Activated naive CD8-positive, alpha-beta T cell (primary cell): ENCODE data around the gene MYO9B.

ENCODE experiments used
- H3K27ac Mint-ChIP-seq: one replicate; pipeline ENCODE4 v1.8.0; 2021; ENCODE audit warnings: mixed read lengths
- H3K27me3 Mint-ChIP-seq: one replicate; pipeline ENCODE4 v1.8.0; 2021; ENCODE audit warnings: mixed read lengths
- H3K36me3 Mint-ChIP-seq: one replicate; pipeline ENCODE4 v1.8.0; 2021; ENCODE audit warnings: mixed read lengths
- H3K4me1 Mint-ChIP-seq: one replicate; pipeline ENCODE4 v1.8.0; 2021; ENCODE audit warnings: low read depth, mixed read lengths
- H3K4me3 Mint-ChIP-seq: one replicate; pipeline ENCODE4 v1.8.0; 2021; ENCODE audit warnings: mild to moderate bottlenecking, mixed read lengths
- H3K9me3 Mint-ChIP-seq: one replicate; pipeline ENCODE4 v1.8.0; 2021; ENCODE audit warnings: low read depth, mixed read lengths

MYO9B gene, protein sequence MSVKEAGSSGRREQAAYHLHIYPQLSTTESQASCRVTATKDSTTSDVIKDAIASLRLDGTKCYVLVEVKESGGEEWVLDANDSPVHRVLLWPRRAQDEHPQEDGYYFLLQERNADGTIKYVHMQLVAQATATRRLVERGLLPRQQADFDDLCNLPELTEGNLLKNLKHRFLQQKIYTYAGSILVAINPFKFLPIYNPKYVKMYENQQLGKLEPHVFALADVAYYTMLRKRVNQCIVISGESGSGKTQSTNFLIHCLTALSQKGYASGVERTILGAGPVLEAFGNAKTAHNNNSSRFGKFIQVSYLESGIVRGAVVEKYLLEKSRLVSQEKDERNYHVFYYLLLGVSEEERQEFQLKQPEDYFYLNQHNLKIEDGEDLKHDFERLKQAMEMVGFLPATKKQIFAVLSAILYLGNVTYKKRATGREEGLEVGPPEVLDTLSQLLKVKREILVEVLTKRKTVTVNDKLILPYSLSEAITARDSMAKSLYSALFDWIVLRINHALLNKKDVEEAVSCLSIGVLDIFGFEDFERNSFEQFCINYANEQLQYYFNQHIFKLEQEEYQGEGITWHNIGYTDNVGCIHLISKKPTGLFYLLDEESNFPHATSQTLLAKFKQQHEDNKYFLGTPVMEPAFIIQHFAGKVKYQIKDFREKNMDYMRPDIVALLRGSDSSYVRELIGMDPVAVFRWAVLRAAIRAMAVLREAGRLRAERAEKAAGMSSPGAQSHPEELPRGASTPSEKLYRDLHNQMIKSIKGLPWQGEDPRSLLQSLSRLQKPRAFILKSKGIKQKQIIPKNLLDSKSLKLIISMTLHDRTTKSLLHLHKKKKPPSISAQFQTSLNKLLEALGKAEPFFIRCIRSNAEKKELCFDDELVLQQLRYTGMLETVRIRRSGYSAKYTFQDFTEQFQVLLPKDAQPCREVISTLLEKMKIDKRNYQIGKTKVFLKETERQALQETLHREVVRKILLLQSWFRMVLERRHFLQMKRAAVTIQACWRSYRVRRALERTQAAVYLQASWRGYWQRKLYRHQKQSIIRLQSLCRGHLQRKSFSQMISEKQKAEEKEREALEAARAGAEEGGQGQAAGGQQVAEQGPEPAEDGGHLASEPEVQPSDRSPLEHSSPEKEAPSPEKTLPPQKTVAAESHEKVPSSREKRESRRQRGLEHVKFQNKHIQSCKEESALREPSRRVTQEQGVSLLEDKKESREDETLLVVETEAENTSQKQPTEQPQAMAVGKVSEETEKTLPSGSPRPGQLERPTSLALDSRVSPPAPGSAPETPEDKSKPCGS (N-terminal part only)

DNA sequence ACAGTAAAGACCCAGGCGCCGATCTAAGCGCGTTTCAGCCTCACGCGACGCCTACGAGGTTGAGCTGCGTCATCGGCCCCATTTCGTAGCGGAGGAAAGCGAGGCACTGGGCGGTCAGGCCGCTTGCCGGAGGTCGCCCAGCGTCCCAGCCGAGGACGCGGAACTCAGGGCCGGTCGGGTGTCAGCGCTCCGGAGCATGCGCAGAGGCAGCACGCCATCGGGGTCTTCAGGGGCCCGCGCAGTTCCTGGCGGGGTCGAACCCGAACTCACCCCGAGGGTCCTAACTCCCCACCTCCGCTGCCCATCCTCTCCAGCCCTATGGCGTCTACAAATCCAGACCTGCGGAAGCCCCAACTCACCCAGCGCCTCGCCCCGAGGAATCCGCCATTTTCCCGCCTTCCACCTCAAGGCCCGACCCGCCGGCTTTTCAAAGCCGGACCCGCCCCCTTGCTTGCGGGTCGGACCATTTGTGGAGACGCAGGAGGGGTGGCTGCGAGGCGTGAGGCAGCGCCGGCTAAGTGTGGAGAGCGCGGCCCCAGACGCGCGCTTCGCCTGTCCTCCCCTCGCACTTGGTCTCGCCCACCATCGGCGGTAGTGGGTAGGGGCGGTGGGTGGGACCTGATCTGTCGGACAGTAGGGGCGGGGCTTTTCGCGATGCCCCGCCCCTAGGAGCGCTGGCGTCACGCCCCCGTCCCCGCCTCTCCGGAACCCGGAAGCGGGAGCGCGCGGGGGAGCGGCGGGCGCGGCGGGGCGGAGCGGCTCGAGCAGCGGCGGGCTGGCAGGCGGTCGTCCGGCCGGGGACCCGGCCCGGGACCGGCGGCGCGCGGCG lies at the start of gene MYO9B, which contains the start of gene HAUS8:
Gene MYO9B, plus strand, starts transcription at position 743 of the 829 bp plus-strand sequence. CDS start 25,941 bp downstream, outside the sequence.
Gene HAUS8, minus strand, starts transcription at position 418 of the 829 bp plus-strand sequence. Its CDS starts 30 bp downstream, at position 388.
- Mint-ChIP-seq H3K27ac (peak within 1 kb of the TSS; percentile 98), H3K4me3 (peak within 1 kb of the TSS; percentile 100), H3K27me3 (no peaks in the 10 kb centered on the region), H3K36me3 (no peaks in the 10 kb centered on the region), H3K4me1 (peaks cover 53% of the 10 kb centered on the region), H3K9me3 (no peaks in the 10 kb centered on the region)

DNA sequence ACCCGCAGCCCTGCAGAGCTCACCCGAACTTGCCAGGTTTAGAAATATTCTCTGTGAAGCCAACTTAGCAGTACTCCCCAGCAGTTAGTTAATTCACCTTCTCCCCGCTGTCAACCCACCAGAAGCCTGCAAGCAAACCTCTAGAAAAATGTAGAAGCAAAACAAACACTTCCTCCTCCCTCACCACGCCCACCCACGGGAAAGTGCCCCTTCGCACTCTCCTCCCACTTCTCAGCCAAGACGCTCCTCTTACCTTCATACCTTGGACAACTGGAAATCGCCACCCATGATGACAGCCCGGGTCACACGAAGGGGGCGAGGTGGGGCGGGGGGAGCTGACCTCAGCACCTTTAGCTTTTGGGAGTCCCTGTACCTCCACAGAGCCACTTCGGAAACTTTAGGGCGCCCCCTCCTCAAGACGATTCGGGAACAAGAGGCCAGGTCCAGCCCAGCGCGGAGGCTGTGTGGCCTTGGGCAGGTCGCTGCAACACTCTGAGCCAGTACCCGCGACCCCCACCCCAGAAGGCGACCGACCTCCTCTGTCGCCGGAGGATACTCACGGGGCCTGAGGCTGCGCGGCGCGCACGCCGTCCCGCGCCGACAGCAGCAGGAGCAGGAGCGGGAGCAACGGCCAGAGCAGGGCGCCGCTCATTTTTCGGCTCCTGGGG lies 49.5 kb upstream of the MYO9B start:
- Mint-ChIP-seq H3K9me3 (peaks cover 4% of the 10 kb centered on the region), H3K36me3 (peaks cover 8% of the 10 kb centered on the region), H3K4me3 (peak overlapping the region; percentile 82), H3K4me1 (peaks cover 12% of the 10 kb centered on the region), H3K27ac (no peak overlapping the region), H3K27me3 (peaks cover 2% of the 10 kb centered on the region)

DNA sequence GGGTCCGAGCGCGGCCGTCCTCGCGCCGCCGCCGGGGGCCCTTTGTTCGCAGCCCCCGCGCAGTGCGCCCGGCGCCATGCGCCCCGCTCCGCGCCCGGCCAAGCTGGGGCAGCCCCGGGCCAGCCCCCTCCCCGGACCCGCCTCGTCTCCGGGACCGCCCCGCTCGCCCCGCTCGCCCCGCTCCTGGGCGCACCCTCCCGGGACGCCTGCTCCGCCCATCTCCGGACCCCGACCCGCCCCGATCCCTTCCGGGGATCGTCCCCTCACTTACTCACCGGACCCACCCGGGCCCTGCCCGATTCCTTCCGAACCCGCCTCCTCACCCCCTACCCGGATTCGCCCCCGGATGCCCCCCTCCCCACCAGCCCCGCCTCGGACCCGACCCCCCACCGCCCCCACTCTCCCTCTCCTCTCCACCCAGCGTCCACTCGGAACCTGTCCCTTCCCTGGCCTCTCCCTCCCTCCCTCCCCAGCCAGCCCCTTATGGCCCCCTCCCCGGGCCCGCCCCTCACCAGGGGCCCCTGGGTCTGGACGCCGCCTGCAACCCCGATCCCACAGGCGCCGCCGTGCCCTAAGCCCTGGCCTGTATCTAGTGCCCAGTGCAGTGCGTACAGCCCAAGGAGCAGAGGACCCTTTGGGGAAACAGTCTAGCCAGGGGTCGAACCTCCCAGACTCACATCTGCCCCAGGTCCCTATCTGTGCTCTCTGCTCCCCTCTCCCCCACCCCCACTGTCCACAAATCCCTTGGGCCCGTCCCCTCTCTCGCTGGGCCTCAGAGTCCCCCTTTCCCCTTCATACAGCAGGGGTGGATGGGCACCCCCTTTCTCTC lies 48.7 kb upstream of the MYO9B start, which contains the start of gene CPAMD8:
Gene CPAMD8, minus strand, starts transcription at position 105 of the 829 bp plus-strand sequence. CDS start 168 bp downstream, outside the sequence.
- H3K36me3 Mint-ChIP-seq: peaks cover 8% of the 10 kb centered on the region
- H3K4me3 Mint-ChIP-seq: peak within 1 kb of the TSS; percentile 82
- H3K27me3 Mint-ChIP-seq: peaks cover 2% of the 10 kb centered on the region
- peaks cover 12% of the 10 kb centered on the region for H3K4me1 Mint-ChIP-seq
- no peak within 1 kb of the TSS for H3K27ac Mint-ChIP-seq
- H3K9me3 Mint-ChIP-seq: peaks cover 4% of the 10 kb centered on the region

DNA sequence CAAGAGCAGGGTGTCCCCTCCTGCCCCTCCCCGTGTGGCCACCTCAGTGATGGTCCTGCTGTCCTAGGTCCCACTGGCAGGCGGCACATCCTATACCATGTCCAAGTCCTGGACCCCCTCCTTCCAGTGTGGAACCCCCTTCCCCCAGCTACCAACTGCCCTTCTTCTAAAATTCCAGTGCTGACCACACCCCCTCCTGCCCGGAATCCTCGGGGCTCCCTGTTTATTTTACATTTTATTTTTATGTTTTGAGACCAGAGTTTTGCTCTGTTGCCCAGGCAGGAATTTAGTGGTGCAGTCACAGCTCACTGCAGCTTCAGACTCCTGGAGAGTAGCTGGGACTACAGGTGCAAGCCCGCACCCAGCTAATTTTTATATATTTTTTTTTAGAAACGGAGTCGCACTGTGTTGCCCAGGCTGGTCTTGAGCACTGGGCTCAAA lies 48.0 kb upstream of the MYO9B start:
- H3K27me3 Mint-ChIP-seq: peaks cover 2% of the 10 kb centered on the region
- peaks cover 4% of the 10 kb centered on the region for H3K9me3 Mint-ChIP-seq
- peak overlapping the region; percentile 78 for H3K4me3 Mint-ChIP-seq

DNA sequence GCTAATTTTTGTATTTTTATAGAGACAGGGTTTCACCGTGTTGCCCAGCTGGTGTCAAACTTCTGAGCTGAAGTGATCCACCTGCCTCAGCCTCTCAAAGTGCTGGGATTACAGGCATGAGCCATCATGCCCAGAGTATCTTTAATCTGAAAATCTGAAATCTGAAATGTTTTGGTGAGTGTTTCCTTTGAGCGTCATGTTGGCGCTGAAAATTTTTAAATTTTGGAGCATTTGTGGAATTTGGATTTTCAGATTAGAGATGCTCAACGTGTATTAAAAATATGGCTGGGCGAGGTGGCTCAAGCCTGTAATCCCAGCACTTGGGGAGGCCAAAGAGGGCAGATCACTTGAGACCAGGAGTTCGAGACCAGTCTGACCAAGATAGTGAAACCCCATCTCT lies 43.8 kb upstream of the MYO9B start:
- H3K4me3 Mint-ChIP-seq: no peak overlapping the region
- H3K4me1 Mint-ChIP-seq: peaks cover 4% of the 10 kb centered on the region
- peaks cover 2% of the 10 kb centered on the region for H3K27me3 Mint-ChIP-seq
- H3K36me3 Mint-ChIP-seq: no peaks in the 10 kb centered on the region
- no peaks in the 10 kb centered on the region for H3K9me3 Mint-ChIP-seq
- H3K27ac Mint-ChIP-seq: no peak overlapping the region

More for the DNA sequence above, 48.0 kb upstream of the MYO9B start:
- no peak overlapping the region for H3K27ac Mint-ChIP-seq
- H3K4me1 Mint-ChIP-seq: peaks cover 12% of the 10 kb centered on the region
- peaks cover 8% of the 10 kb centered on the region for H3K36me3 Mint-ChIP-seq

DNA sequence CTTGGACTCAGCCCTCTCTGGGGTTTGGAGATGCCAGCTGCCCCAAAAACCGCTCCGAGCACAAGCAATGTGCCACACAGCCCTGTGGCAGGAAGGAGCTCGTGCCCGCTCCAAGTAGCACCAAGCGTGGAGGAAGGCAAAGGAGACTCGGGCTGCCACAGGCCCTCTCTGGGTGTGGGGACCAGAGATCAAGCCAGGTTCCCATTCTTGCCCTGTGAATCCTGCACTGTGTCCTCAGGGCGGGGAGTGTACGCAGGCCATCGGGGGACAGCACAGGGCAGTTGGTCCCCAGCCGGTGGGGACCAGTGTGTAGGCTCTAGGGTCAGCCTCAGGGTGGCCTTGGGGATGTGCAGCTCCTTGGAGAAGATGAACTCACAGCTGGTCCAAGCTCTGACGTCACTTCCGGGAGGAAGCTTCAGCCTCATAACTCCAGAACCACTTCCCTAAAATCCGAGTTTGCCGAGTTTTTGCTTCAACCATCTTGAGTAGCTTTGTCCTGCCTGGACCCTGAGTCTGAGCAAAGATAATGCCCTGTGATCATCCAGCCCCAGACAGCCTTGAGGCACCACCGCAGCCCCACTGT lies 39.6 kb upstream of the MYO9B start:
- Mint-ChIP-seq H3K4me3 (no peak overlapping the region), H3K36me3 (no peaks in the 10 kb centered on the region), H3K4me1 (no peaks in the 10 kb centered on the region), H3K9me3 (no peaks in the 10 kb centered on the region), H3K27me3 (no peaks in the 10 kb centered on the region), H3K27ac (no peak overlapping the region)

DNA sequence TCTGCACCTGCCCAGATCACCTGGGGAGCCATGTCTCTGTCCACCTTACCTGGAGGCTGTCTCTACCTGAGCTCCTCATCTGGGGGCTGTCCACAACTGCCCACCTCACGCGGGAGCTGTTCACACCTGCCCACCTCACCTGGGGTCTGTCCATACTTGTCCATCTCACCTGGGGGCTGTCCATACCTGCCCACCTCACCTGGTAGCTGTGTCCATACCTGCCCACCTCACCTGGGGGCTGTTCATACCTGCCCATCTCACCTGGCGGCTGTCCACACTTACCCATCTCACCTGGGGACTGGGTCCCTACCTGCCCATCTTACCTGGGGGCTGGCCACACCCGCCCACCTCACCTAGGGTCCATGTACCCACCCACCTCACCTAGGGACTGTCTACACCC lies 38.9 kb upstream of the MYO9B start:
- H3K36me3 Mint-ChIP-seq: no peaks in the 10 kb centered on the region
- H3K4me3 Mint-ChIP-seq: no peak overlapping the region
- no peaks in the 10 kb centered on the region for H3K9me3 Mint-ChIP-seq
- H3K4me1 Mint-ChIP-seq: no peaks in the 10 kb centered on the region
- H3K27me3 Mint-ChIP-seq: no peaks in the 10 kb centered on the region
- H3K27ac Mint-ChIP-seq: no peak overlapping the region

DNA sequence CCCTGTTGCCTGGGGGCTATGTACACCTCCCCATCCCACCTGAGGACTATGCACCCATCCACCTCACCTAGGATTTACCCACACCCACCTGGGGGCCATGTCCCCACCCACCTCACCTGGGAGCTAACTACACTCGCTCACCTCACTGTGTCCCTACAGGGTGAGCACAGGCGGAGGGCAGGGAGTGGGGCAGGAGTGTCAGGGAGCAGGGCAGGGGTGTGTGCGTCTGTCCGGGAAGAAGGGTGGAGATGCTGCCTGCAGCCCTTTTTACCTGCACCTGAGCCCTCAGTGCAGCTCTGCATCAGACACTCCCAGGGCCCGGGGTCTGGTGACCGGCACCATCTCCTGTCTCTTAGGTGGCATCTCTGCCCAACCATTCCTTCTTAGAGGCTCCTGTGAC lies 38.4 kb upstream of the MYO9B start:
- Mint-ChIP-seq H3K36me3 (no peaks in the 10 kb centered on the region), H3K27ac (no peak overlapping the region), H3K27me3 (no peaks in the 10 kb centered on the region), H3K9me3 (no peaks in the 10 kb centered on the region), H3K4me3 (no peak overlapping the region), H3K4me1 (no peaks in the 10 kb centered on the region)

DNA sequence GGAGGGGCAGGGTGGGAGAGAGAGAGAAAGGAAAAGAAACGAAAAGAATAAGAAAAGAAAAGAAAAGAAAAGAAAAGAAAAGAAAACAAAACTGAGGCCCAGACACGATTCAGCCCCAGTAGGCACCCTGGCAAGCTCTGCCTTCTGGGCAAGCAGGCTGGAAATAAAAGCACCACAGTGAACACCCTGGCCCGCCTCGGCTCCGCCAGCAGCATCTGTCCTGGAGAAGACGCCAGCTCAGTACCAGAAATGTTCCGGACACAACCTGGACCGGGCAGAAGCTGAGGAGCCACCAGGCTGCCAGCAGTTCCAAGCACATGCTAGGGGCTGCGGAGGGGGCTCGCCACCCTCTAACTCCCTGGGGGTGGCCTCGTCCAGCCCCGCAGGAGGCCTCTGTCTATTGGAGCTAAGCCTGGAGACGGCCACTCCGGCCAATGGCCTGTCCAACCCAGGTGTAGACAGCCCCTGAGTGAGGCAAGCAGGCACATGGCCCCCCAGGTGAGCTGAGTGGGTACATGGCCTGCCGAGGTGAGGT lies 37.5 kb upstream of the MYO9B start:
- H3K36me3 Mint-ChIP-seq: no peaks in the 10 kb centered on the region
- H3K4me3 Mint-ChIP-seq: no peak overlapping the region

DNA sequence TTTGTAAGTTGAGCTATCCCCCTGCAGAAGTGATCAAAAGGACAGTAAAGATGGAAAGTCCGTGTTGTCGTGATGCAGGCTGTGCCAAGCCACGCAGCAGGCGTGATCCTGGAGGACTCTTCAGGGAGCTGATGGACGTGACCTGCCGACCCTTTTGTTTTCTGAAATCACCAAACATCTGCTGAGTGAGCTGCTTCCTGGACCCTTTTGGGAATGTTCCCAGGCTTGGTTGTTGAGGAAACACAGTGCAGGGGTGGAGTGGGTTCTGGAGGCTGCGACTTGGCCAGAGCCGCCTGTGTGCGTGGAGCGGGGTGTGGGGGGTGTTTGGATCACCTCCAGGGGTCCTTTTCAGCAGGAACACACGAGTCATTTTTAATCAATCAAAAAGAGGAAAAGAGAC lies 33.6 kb upstream of the MYO9B start:
- Mint-ChIP-seq H3K4me3 (no peak overlapping the region), H3K27me3 (no peaks in the 10 kb centered on the region), H3K9me3 (no peaks in the 10 kb centered on the region), H3K27ac (no peak overlapping the region), H3K4me1 (no peaks in the 10 kb centered on the region), H3K36me3 (no peaks in the 10 kb centered on the region)

More for the DNA sequence above, 37.5 kb upstream of the MYO9B start:
- no peaks in the 10 kb centered on the region for H3K4me1 Mint-ChIP-seq
- no peak overlapping the region for H3K27ac Mint-ChIP-seq
- H3K9me3 Mint-ChIP-seq: no peaks in the 10 kb centered on the region
- H3K27me3 Mint-ChIP-seq: no peaks in the 10 kb centered on the region

DNA sequence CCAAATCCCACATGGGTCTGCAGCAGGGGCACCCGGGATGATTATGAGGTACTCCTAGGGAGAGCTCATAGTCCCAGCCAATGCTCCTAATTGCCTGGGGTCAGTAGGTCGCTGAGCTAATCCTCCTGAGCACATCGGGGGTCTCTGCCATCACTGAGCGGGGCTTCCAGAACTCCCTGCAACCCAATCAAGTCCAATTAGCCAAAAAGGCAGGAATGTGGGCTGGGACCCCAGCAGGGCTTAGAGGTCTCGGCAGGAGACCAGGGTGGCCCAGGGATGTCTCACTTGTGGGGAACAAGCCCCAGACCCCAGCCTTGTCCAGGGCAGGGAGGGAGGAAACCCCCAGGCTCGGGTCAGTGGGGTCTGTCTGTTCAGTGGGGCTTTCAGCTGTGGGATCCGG lies 31.8 kb upstream of the MYO9B start:
- Mint-ChIP-seq H3K4me3 (no peak overlapping the region), H3K27ac (no peak overlapping the region)

DNA sequence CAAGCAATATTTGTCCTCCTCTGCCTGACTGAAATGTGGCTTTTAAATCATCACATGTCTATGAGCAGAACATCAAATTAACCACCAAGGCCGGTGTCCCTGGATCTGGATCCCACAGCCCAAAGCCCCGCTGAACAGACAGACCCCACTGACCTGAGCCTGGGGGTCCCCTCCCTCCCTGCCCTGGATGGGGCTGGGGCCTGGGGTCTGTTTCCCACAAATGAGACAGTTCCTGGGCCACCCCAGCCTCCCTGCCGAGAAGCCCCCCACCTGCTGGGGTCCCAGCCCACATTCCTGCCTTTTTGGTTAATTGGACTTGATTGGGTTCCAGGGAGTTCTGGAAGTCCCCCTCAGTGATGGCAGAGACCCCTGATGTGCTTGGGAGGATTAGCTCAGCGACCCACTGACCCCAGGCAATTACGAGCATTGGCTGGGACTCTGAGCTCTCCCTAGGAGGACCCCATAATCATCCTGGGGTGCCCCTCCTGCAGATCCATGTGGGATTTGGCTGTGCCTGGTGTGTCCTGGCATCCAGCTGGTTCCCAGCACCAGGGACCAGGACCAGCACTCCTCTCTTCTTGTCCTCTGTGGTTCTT lies 29.6 kb upstream of the MYO9B start:
- no peaks in the 10 kb centered on the region for H3K27me3 Mint-ChIP-seq
- no peak overlapping the region for H3K27ac Mint-ChIP-seq
- H3K36me3 Mint-ChIP-seq: no peaks in the 10 kb centered on the region
- no peak overlapping the region for H3K4me3 Mint-ChIP-seq
- no peaks in the 10 kb centered on the region for H3K9me3 Mint-ChIP-seq
- H3K4me1 Mint-ChIP-seq: no peaks in the 10 kb centered on the region

More for the DNA sequence above, 31.8 kb upstream of the MYO9B start:
- H3K36me3 Mint-ChIP-seq: no peaks in the 10 kb centered on the region
- H3K4me1 Mint-ChIP-seq: no peaks in the 10 kb centered on the region
- no peaks in the 10 kb centered on the region for H3K27me3 Mint-ChIP-seq
- H3K9me3 Mint-ChIP-seq: no peaks in the 10 kb centered on the region
